GM18526 (cell line): Measurements from ENCODE around the gene CDH4.

Source experiments
- POLR2A ChIP-seq: IDR thresholded peaks from 3 replicates; pipeline ENCODE4 v1.6.1; 2011; ENCODE audit not compliant: insufficient read length; ENCODE audit errors: extremely low read depth

The CDH4 gene

GRCh38 chr20:61976263-61976643 is 724.2 kb downstream of the CDH4 start:
- no peak for TF ChIP-seq POLR2A

GRCh38 chr20:61976644-61977418 is 724.8 kb downstream of the CDH4 start:
- TF ChIP-seq POLR2A = no peak

DNA sequence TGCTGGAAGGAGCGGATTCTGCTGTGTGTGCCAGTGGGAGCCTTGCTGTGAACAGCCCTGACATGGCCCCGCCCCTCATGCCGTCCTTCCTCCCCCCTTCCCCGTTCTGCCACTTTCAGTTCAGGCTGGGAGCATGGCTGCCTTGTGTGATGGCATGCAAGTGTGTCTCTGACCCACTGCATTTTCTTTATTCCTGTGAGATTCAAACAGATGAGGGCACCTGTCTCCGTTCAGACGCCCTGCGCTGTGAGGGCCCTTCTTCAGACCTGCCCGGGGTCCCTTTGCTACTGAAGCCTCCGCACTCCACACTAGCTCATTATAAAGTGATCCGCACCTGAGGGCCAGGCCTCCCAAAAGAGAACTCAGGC is 725.3 kb downstream of the CDH4 start:
- no peak for TF ChIP-seq POLR2A

DNA sequence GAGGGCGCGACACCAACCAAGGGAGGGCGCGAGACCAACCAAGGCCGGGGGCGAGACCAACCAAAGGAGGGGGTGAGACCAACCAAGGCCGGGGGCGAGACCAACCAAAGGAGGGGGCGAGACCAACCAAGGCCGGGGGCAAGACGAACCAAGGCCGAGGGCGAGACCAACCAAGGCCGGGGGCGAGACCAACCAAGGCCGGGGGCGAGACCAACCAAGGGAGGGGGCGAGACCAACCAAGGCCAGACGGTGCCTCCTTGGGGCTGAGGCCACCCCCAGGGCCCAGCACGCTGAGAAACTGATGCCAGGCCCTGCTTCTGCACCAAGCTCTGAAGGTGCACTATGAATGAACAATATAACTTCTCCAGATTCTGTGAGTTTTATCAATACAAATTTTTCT is 726.4 kb downstream of the CDH4 start:
- TF ChIP-seq POLR2A = no peak

- TF ChIP-seq POLR2A = no peak
Measured at GRCh38 chr20:61979090-61979489, 727.0 kb downstream of the CDH4 start.

- TF ChIP-seq POLR2A = no peak
Measured at GRCh38 chr20:61979701-61980635, 727.9 kb downstream of the CDH4 start.

DNA sequence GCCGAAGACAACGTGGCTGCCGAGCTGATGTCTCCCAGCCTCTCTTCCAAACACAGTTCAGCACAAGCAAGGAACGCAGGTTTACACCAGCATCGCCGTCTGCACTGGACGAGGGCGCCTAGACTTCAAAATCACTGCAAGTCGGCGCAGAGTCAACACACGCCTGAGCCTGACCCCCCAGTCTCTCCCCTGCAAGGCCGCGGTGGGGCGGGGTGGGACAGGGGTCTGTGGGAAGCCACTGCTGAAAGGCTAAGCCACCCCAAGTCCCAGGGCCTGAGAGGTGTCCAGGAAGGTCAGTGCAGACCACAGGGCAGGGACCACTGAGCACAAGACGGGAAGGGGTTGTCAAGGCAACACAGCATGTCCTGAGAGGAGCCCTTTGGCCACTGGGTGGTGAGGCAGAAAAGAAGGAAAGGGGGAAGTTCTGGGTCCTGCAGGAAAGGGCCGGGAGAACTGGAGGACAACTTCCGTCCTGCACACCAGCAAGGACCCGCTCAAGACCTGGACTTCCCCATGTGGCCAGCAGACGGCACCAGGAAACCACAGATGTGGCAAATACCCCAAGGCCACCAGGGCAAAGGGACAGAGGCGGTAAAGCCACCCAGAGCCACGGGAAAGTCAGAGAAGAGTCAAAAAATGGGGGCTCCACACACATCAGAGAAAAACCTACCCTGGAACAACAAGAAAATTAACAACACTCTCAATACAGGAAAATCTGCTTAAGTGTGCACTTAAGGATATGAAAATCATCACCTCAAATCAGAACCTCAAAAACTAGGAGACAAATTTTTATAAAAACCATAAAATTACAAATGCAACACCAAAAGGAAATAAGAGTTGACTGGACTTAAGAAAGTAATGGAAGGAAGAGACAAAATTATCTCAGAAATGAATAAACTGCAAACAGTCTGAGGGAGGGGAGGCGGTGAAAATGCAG is 728.9 kb downstream of the CDH4 start:
- no peak for TF ChIP-seq POLR2A

GRCh38 chr20:61982191-61982950 is 730.3 kb downstream of the CDH4 start:
- TF ChIP-seq POLR2A = no peak

- TF ChIP-seq POLR2A = no peak
Measured at GRCh38 chr20:61982951-61983315, 730.9 kb downstream of the CDH4 start.

GRCh38 chr20:61983965-61984364 is 731.9 kb downstream of the CDH4 start:
- no peak for TF ChIP-seq POLR2A

DNA sequence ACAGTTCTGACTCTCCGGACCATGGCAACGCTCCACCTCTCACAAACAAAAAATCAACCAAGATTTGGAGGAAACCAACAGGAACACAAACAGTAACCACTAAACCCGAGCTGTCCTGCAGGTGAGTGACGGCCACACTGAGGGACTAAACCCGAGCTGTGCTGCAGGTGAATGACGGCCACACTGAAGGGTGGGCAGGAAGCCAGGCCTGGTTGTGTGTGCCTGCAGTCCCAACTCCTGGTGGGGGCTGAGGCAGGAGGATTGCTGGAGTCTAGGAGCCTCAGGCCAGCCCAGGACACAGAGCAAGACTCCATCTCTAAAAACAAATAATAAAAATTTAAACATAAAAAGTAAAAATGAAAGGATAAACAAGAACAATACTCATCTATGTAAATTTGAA is 733.0 kb downstream of the CDH4 start:
- no peak for TF ChIP-seq POLR2A

DNA sequence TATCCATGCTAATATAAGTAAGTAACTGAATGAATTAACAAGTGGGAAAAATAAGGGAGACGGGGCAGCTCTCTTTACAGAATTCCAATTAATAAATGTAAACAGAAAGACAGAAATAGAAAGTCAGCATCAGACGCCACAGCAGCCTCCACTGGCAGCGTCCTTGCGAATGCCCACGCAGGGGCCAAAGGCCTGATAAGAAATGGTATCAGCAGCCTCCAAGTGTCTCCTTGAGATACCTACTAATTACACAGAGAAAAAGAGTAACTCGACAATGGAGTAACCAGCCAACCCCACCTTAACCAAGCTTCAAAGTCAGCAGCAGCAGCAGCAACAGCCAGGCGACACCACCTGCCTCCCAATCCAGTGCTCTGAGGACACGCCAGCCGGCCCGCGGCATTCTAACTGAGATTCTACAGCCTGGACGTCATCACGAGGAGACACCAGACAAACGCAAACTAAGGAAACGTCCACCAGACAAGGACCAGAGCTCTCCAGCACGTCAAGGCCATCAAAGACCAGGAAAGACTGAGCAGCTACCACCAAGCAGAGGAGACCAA is 734.8 kb downstream of the CDH4 start:
- TF ChIP-seq POLR2A = no peak

- TF ChIP-seq POLR2A = no peak
Measured at GRCh38 chr20:61988665-61989064, 736.6 kb downstream of the CDH4 start.

GRCh38 chr20:61989741-61990140 is 737.7 kb downstream of the CDH4 start:
- TF ChIP-seq POLR2A = no peak
